ENCODE results near the gene ZG16. TPM values are rescaled to one million over a fixed set of nuclear protein-coding genes. Genes with fewer than 3 reads are reported as not detected.

The ZG16 gene
- total RNA-seq, 1 experiment from 2014 or later: 0.26 TPM

- POLR2A ChIA-PET (ENCODE audit: unreplicated experiment): interaction anchor here (0.6 kb wide), 1 partner anchor 11 kb away, joined by 4 read pairs; no protein-coding TSS in a partner anchor
- Histone ChIP-seq H3K79me2 (ENCODE audit: low read depth) (peaks cover 29% of the 10 kb centered on the region), H3K9me2 (ENCODE audit: insufficient read depth) (no peaks in the 10 kb centered on the region)
Measured at GRCh38 chr16:29812754-29813643, 34.9 kb downstream of the ZG16 start.

GRCh38 chr16:29813644-29814562 lies 35.8 kb downstream of the ZG16 start:
- no peak overlapping the region for H2AFZ ChIP-seq
- H3F3A ChIP-seq (ENCODE audit: insufficient read depth, low read depth): peaks cover 58% of the 10 kb centered on the region
- H4K20me1 ChIP-seq (ENCODE audit: insufficient read depth): 0 out of 2 replicates have a peak, but pooled peaks cover 3% of the 10 kb centered on the region
- TF ChIP-seq EZH2 (IDR thresholded peaks at IDR 0.05; ENCODE audit: low read depth) (no peak), CTCF (conservative IDR thresholded peaks at IDR 0.05) (no peak)
- no TSS peak for BruUV-seq (replicated peaks)
- no peaks in the 10 kb centered on the region for H3K27me3 ChIP-seq (ENCODE audit: insufficient read depth, low read depth)
- peaks cover 48% of the 10 kb centered on the region for H3K4me1 ChIP-seq (replicated peaks; ENCODE audit: insufficient read depth)
- peaks cover 28% of the 10 kb centered on the region for H3K79me2 ChIP-seq (ENCODE audit: low read depth)
- H3K36me3 ChIP-seq (ENCODE audit: low read depth): 0 out of 2 replicates have a peak, but pooled peaks cover 2% of the 10 kb centered on the region
- H3K9me2 ChIP-seq (ENCODE audit: insufficient read depth): no peaks in the 10 kb centered on the region
- H3K4me2 ChIP-seq: no peak overlapping the region
- DNase-seq: no peak
- POLR2A ChIA-PET (ENCODE audit: unreplicated experiment): interaction anchor here (0.6 kb wide), 1 partner anchor 202 kb away, joined by 14 read pairs; no protein-coding TSS in a partner anchor
- H3K4me3 ChIP-seq: no peak overlapping the region
- no peaks in the 10 kb centered on the region for H3K9me3 ChIP-seq (ENCODE audit: insufficient read depth, low read depth)
- H3K27ac ChIP-seq: no peak overlapping the region
- intact Hi-C loops (cut with micrococcal nuclease; ENCODE audit: unreplicated experiment): loop anchor here (10.0 kb wide), 1 partner anchor 219 kb away; no protein-coding TSS in a partner anchor
- CTCF ChIA-PET: interaction anchor here (0.6 kb wide), 1 partner anchor 38 kb away, joined by 9 read pairs; no protein-coding TSS in a partner anchor

More at GRCh38 chr16:29812754-29813643, 34.9 kb downstream of the ZG16 start:
- Histone ChIP-seq H3K4me1 (replicated peaks; ENCODE audit: insufficient read depth) (peaks cover 54% of the 10 kb centered on the region), H3K4me2 (peak overlapping the region; percentile 91), H2AFZ (no peak overlapping the region), H3F3A (ENCODE audit: insufficient read depth, low read depth) (peaks cover 58% of the 10 kb centered on the region), H3K27ac (no peak overlapping the region), H3K4me3 (no peak overlapping the region), H3K27me3 (ENCODE audit: insufficient read depth, low read depth) (no peaks in the 10 kb centered on the region), H3K9me3 (ENCODE audit: insufficient read depth, low read depth) (no peaks in the 10 kb centered on the region), H3K36me3 (ENCODE audit: low read depth) (0 out of 2 replicates have a peak, but pooled peaks cover 9% of the 10 kb centered on the region), H4K20me1 (ENCODE audit: insufficient read depth) (peaks cover 10% of the 10 kb centered on the region; the same call in 1 of the 2 replicates)
- CTCF ChIA-PET: no interaction called here
- intact Hi-C loops (cut with micrococcal nuclease; ENCODE audit: unreplicated experiment): loop anchor here (10.0 kb wide), 1 partner anchor 218 kb away; no protein-coding TSS in a partner anchor
- TF ChIP-seq CTCF (conservative IDR thresholded peaks at IDR 0.05) (no peak), EZH2 (IDR thresholded peaks at IDR 0.05; ENCODE audit: low read depth) (no peak)
- no peak for DNase-seq
- BruUV-seq (replicated peaks): no TSS peak

- H3K36me3 ChIP-seq (ENCODE audit: low read depth): no peaks in the 10 kb centered on the region
- no peak overlapping the region for H2AFZ ChIP-seq
- H3K4me3 ChIP-seq: no peak overlapping the region
- no TSS peak for BruUV-seq (replicated peaks)
- no peak for TF ChIP-seq CTCF (conservative IDR thresholded peaks at IDR 0.05)
- no peak for TF ChIP-seq EZH2 (IDR thresholded peaks at IDR 0.05; ENCODE audit: low read depth)
- no peak overlapping the region for H3K27ac ChIP-seq
- H3K79me2 ChIP-seq (ENCODE audit: low read depth): peaks cover 21% of the 10 kb centered on the region
- ChIA-PET POLR2A (ENCODE audit: unreplicated experiment) (interaction anchor here (0.6 kb wide), 2 partner anchors 151 to 203 kb away, joined by 3 to 14 read pairs; no protein-coding TSS in a partner anchor), CTCF (interaction anchor here (0.6 kb wide), 1 partner anchor 37 kb away, joined by 9 read pairs; no protein-coding TSS in a partner anchor)
- peaks cover 55% of the 10 kb centered on the region for H3F3A ChIP-seq (ENCODE audit: insufficient read depth, low read depth)
- no peaks in the 10 kb centered on the region for H3K9me3 ChIP-seq (ENCODE audit: insufficient read depth, low read depth)
- H3K27me3 ChIP-seq (ENCODE audit: insufficient read depth, low read depth): no peaks in the 10 kb centered on the region
- intact Hi-C loops (cut with micrococcal nuclease; ENCODE audit: unreplicated experiment): loop anchor here (10.0 kb wide), 1 partner anchor 220 kb away; no protein-coding TSS in a partner anchor
- H3K4me2 ChIP-seq: peak overlapping the region; percentile 82; the same call in 1 of the 2 replicates
- H4K20me1 ChIP-seq (ENCODE audit: insufficient read depth): no peaks in the 10 kb centered on the region
- DNase-seq: no peak
- no peaks in the 10 kb centered on the region for H3K9me2 ChIP-seq (ENCODE audit: insufficient read depth)
- H3K4me1 ChIP-seq (replicated peaks; ENCODE audit: insufficient read depth): peaks cover 45% of the 10 kb centered on the region
Measured at GRCh38 chr16:29814592-29814991, 36.5 kb downstream of the ZG16 start.
